ENCODE results near the gene MCC. TPM values are rescaled to one million over a fixed set of nuclear protein-coding genes. Genes with fewer than 3 reads are reported as not detected.

Gene MCC
- total RNA-seq, 1 donor from 2014 or later, result 26.9 TPM

DNA sequence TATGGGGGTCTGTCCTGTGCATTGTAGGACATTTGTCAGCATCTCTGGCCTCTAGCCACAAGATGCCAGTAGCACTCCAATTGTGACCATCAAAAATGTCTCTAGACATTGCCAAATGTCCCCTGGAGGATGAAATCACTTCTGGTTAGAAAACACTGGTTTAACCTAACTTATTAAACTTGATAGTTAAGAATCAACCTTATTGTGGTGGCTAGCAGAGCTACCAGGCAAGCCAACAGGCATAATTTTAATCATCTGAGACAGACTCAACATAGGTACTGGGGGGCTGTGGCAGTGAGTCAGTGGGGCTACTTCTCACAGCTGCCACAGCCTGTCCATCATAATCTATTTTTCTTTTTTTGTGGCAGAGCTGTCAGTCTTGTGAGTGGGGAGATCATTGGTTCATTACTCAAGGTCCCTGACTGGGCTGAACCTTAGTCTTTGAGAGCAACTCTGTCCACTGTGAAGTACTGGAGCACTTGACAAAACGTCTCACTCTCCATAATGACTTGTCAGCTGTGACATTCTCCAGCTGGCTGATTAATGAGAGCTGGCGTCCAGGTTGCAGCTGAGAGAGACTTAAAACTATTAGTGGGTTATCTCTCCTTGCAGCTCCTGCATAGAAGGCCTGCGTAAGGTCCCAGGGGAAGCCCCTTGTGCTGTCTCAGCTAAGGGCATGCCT lies 403.7 kb downstream of the MCC start:
- H3K9me3 ChIP-seq (ENCODE audit: insufficient read depth, low read depth, low read length), result no peaks in the 10 kb centered on the region
- Mint-ChIP-seq H3K4me3 (ENCODE audit: unreplicated experiment) (no peak overlapping the region), H3K4me1 (ENCODE audit: low read depth, unreplicated experiment) (peaks cover 27% of the 10 kb centered on the region), H3K27me3 (ENCODE audit: low read depth, unreplicated experiment) (no peaks in the 10 kb centered on the region), H3K36me3 (ENCODE audit: low read depth, unreplicated experiment) (peaks cover 25% of the 10 kb centered on the region), H3K27ac (ENCODE audit: unreplicated experiment) (peak overlapping the region; percentile 64), H3K9me3 (ENCODE audit: unreplicated experiment) (no peaks in the 10 kb centered on the region)
- DNase-seq (ENCODE audit: low read depth) (no peak), FAIRE-seq (no peak)
- no peak overlapping the region for H3K4me3 ChIP-seq (ENCODE audit: insufficient read depth, low read depth, low read length)
- no peaks in the 10 kb centered on the region for H3K27me3 ChIP-seq (ENCODE audit: insufficient read depth, low read length)
- no peaks in the 10 kb centered on the region for H3K79me2 ChIP-seq (ENCODE audit: insufficient read depth, low read length)
- TF ChIP-seq CTCF (IDR thresholded peaks at IDR 0.05; ENCODE audit: insufficient read depth, low read depth, low read length) (no peak), EZH2 (IDR thresholded peaks at IDR 0.05; ENCODE audit: insufficient read depth, low read length) (no peak)
- H3K4me1 ChIP-seq (ENCODE audit: insufficient read depth, low read length), result peaks cover 22% of the 10 kb centered on the region
- no peak overlapping the region for H3K9ac ChIP-seq (ENCODE audit: low read length)
- peaks cover 6% of the 10 kb centered on the region for H4K20me1 ChIP-seq (ENCODE audit: insufficient read depth, low read length)
- no peak overlapping the region for H3K27ac ChIP-seq (ENCODE audit: low read depth, low read length)
- H2AFZ ChIP-seq (ENCODE audit: low read depth, low read length), result no peak overlapping the region
- H3K4me2 ChIP-seq (ENCODE audit: low read length), result no peak overlapping the region
- H3K36me3 ChIP-seq (ENCODE audit: insufficient read depth, low read length), result no peaks in the 10 kb centered on the region

DNA sequence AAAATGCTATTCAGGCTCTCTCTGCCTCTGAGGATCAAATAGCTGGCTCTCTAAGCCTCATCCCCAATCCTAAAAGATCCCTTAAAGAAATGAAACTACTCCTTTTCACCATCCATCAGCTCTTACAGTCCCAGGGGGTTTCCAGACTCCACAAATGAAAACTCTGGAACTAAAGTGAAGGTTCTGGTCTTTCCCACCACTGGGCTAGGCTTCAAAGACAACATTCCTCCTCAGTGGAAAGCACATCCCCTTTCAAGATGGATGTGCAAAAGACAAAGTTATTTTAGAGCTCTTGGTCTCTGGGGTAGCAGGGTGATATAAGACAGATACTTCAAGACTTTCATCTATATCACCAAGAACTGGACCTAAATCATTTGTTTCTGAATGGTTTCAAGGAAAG lies 404.8 kb downstream of the MCC start:
- Mint-ChIP-seq H3K4me3 (ENCODE audit: unreplicated experiment) (no peak overlapping the region), H3K9me3 (ENCODE audit: unreplicated experiment) (peaks cover 8% of the 10 kb centered on the region), H3K27ac (ENCODE audit: unreplicated experiment) (no peak overlapping the region), H3K4me1 (ENCODE audit: low read depth, unreplicated experiment) (peaks cover 27% of the 10 kb centered on the region), H3K36me3 (ENCODE audit: low read depth, unreplicated experiment) (peaks cover 34% of the 10 kb centered on the region), H3K27me3 (ENCODE audit: low read depth, unreplicated experiment) (no peaks in the 10 kb centered on the region)
- Histone ChIP-seq H3K9ac (ENCODE audit: low read length) (no peak overlapping the region), H4K20me1 (ENCODE audit: insufficient read depth, low read length) (peaks cover 3% of the 10 kb centered on the region), H3K27me3 (ENCODE audit: insufficient read depth, low read length) (no peaks in the 10 kb centered on the region), H3K4me1 (ENCODE audit: insufficient read depth, low read length) (peaks cover 20% of the 10 kb centered on the region), H3K9me3 (ENCODE audit: insufficient read depth, low read depth, low read length) (no peaks in the 10 kb centered on the region), H3K36me3 (ENCODE audit: insufficient read depth, low read length) (no peaks in the 10 kb centered on the region), H3K79me2 (ENCODE audit: insufficient read depth, low read length) (no peaks in the 10 kb centered on the region), H3K27ac (ENCODE audit: low read depth, low read length) (no peak overlapping the region), H3K4me3 (ENCODE audit: insufficient read depth, low read depth, low read length) (no peak overlapping the region), H2AFZ (ENCODE audit: low read depth, low read length) (no peak overlapping the region), H3K4me2 (ENCODE audit: low read length) (no peak overlapping the region)
- TF ChIP-seq EZH2 (IDR thresholded peaks at IDR 0.05; ENCODE audit: insufficient read depth, low read length), result no peak
- FAIRE-seq (no peak), DNase-seq (ENCODE audit: low read depth) (no peak)

DNA sequence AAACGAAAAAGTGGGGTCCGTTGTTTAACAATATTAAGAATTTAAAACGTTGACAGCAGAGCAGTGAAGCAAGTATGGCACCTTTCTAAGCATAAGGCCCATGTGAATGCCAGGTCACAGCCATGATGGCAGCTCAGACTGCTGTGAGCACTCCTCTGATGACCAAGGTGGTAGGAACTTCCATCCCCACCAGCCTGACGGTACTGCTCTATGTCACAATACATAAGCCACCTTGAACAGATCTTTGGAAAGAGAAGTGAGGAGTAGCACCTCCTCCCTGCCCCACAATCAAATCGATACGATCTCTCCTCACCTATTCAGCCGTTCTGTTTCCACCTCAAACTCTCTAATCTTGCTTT lies 405.7 kb downstream of the MCC start:
- H3K36me3 ChIP-seq (ENCODE audit: insufficient read depth, low read length), result no peaks in the 10 kb centered on the region
- H3K4me1 ChIP-seq (ENCODE audit: insufficient read depth, low read length), result peaks cover 20% of the 10 kb centered on the region
- TF ChIP-seq EZH2 (IDR thresholded peaks at IDR 0.05; ENCODE audit: insufficient read depth, low read length) (no peak), CTCF (IDR thresholded peaks at IDR 0.05; ENCODE audit: insufficient read depth, low read depth, low read length) (no peak)
- H3K27ac ChIP-seq (ENCODE audit: low read depth, low read length), result peak overlapping the region; percentile 63
- DNase-seq (ENCODE audit: low read depth), result no peak
- H4K20me1 ChIP-seq (ENCODE audit: insufficient read depth, low read length), result peaks cover 3% of the 10 kb centered on the region
- H3K9me3 ChIP-seq (ENCODE audit: insufficient read depth, low read depth, low read length), result no peaks in the 10 kb centered on the region
- Mint-ChIP-seq H3K9me3 (ENCODE audit: unreplicated experiment) (peaks cover 8% of the 10 kb centered on the region), H3K27me3 (ENCODE audit: low read depth, unreplicated experiment) (no peaks in the 10 kb centered on the region), H3K27ac (ENCODE audit: unreplicated experiment) (peak overlapping the region; percentile 81), H3K36me3 (ENCODE audit: low read depth, unreplicated experiment) (peaks cover 37% of the 10 kb centered on the region), H3K4me3 (ENCODE audit: unreplicated experiment) (peak overlapping the region; percentile 14), H3K4me1 (ENCODE audit: low read depth, unreplicated experiment) (peaks cover 27% of the 10 kb centered on the region)
- FAIRE-seq, result no peak
- peak overlapping the region; percentile 14 for H3K4me3 ChIP-seq (ENCODE audit: insufficient read depth, low read depth, low read length)
- H2AFZ ChIP-seq (ENCODE audit: low read depth, low read length), result no peak overlapping the region
- no peak overlapping the region for H3K9ac ChIP-seq (ENCODE audit: low read length)
- no peaks in the 10 kb centered on the region for H3K27me3 ChIP-seq (ENCODE audit: insufficient read depth, low read length)
- H3K4me2 ChIP-seq (ENCODE audit: low read length), result peak overlapping the region; percentile 52
- no peaks in the 10 kb centered on the region for H3K79me2 ChIP-seq (ENCODE audit: insufficient read depth, low read length)
